GM19238 (cell line): ENCODE measurements around the gene SEC14L3.
"Not testable (repeated sequence)": the region's sequence is repeated elsewhere in the genome, so short reads cannot be mapped to it uniquely, and the experiment has no call there.

Source experiments
- DNase-seq: peaks from one replicate; pipeline ENCODE4 v3.0.0; 2011; ENCODE audit warnings: low spot score; ENCODE audit not compliant: insufficient read length

The SEC14L3 gene

GRCh38 chr22:30486118-30486517 lies 14.3 kb upstream of the SEC14L3 start:
- DNase-seq: no peak

GRCh38 chr22:30485362-30485988 lies 13.7 kb upstream of the SEC14L3 start:
- DNase-seq: peak; percentile 89

- no peak for DNase-seq
Observed at GRCh38 chr22:30483169-30483568, 11.4 kb upstream of the SEC14L3 start.

GRCh38 chr22:30481711-30482110 lies 9.9 kb upstream of the SEC14L3 start:
- no peak for DNase-seq

- DNase-seq: no peak
Observed at GRCh38 chr22:30479981-30480380, 8.2 kb upstream of the SEC14L3 start.

- DNase-seq: no peak
Observed at GRCh38 chr22:30474683-30475424, 3.0 kb upstream of the SEC14L3 start.

GRCh38 chr22:30474121-30474520 lies 2.3 kb upstream of the SEC14L3 start:
- DNase-seq: no peak

GRCh38 chr22:30472994-30473720 lies 1.3 kb upstream of the SEC14L3 start:
- DNase-seq: no peak

GRCh38 chr22:30470655-30471054 lies 1.2 kb downstream of the SEC14L3 start:
- DNase-seq: no peak

GRCh38 chr22:30469165-30469564 lies 2.7 kb downstream of the SEC14L3 start:
- no peak for DNase-seq

GRCh38 chr22:30460555-30460954 lies 11.3 kb downstream of the SEC14L3 start:
- not testable (repeated sequence) for DNase-seq

GRCh38 chr22:30460147-30460546 lies 11.7 kb downstream of the SEC14L3 start:
- DNase-seq: no peak

GRCh38 chr22:30459181-30460052 lies 12.4 kb downstream of the SEC14L3 start:
- no peak for DNase-seq

- no peak for DNase-seq
Observed at GRCh38 chr22:30457981-30458380, 13.8 kb downstream of the SEC14L3 start.

- no peak for DNase-seq
Observed at GRCh38 chr22:30455075-30455840, 16.6 kb downstream of the SEC14L3 start.

GRCh38 chr22:30453731-30454510 lies 17.9 kb downstream of the SEC14L3 start:
- no peak for DNase-seq

- no peak for DNase-seq
Observed at GRCh38 chr22:30452861-30453260, 19.0 kb downstream of the SEC14L3 start.

GRCh38 chr22:30451488-30451887 lies 20.3 kb downstream of the SEC14L3 start:
- not testable (repeated sequence) for DNase-seq

- DNase-seq: no peak
Observed at GRCh38 chr22:30447656-30448055, 24.2 kb downstream of the SEC14L3 start.
